GM08714 (cell line): Measurements from ENCODE around the gene SPEF2.

Experiments used
- H3K4me3 ChIP-seq: fragments of 200-500 bp; sonication (Bioruptor generic); 2 replicates; pipeline ENCODE4 v1.5.1; 2014; ENCODE audit warnings: mild to moderate bottlenecking, low read length, inconsistent platforms
- ZNF274 ChIP-seq: IDR thresholded peaks from 2 replicates; pipeline ENCODE4 v1.6.1; 2012; ENCODE audit warnings: mild to moderate bottlenecking, low read depth, low read length

The SPEF2 gene

GRCh38 chr5:35626108-35626507, 8.4 kb downstream of the SPEF2 start:
- no peak overlapping the region for H3K4me3 ChIP-seq
- no peak for TF ChIP-seq ZNF274

GRCh38 chr5:35626553-35626952, 8.9 kb downstream of the SPEF2 start:
- no peak overlapping the region for H3K4me3 ChIP-seq
- TF ChIP-seq ZNF274 = no peak

- no peak overlapping the region for H3K4me3 ChIP-seq
- no peak for TF ChIP-seq ZNF274
Measured at GRCh38 chr5:35634326-35634725, 16.7 kb downstream of the SPEF2 start.

- H3K4me3 ChIP-seq = no peak overlapping the region
- TF ChIP-seq ZNF274 = no peak
Measured at GRCh38 chr5:35640623-35641022, 23.0 kb downstream of the SPEF2 start.

- no peak overlapping the region for H3K4me3 ChIP-seq
- TF ChIP-seq ZNF274 = no peak
Measured at GRCh38 chr5:35644543-35644942, 26.9 kb downstream of the SPEF2 start.

- no peak for TF ChIP-seq ZNF274
- H3K4me3 ChIP-seq = no peak overlapping the region
Measured at GRCh38 chr5:35647128-35647527, 29.5 kb downstream of the SPEF2 start.

- no peak for TF ChIP-seq ZNF274
- H3K4me3 ChIP-seq = no peak overlapping the region
Measured at GRCh38 chr5:35647712-35648111, 30.0 kb downstream of the SPEF2 start.

GRCh38 chr5:35651002-35651756, 33.5 kb downstream of the SPEF2 start:
- no peak overlapping the region for H3K4me3 ChIP-seq
- no peak for TF ChIP-seq ZNF274

- H3K4me3 ChIP-seq = no peak overlapping the region
- TF ChIP-seq ZNF274 = no peak
Measured at GRCh38 chr5:35656721-35657120, 39.1 kb downstream of the SPEF2 start.

GRCh38 chr5:35657877-35658276, 40.2 kb downstream of the SPEF2 start:
- TF ChIP-seq ZNF274 = no peak

GRCh38 chr5:35659556-35659955, 41.9 kb downstream of the SPEF2 start:
- TF ChIP-seq ZNF274 = no peak
- no peak overlapping the region for H3K4me3 ChIP-seq

More at GRCh38 chr5:35657877-35658276, 40.2 kb downstream of the SPEF2 start:
- H3K4me3 ChIP-seq = no peak overlapping the region

GRCh38 chr5:35660451-35660850, 42.8 kb downstream of the SPEF2 start:
- no peak for TF ChIP-seq ZNF274
- no peak overlapping the region for H3K4me3 ChIP-seq

- TF ChIP-seq ZNF274 = no peak
- no peak overlapping the region for H3K4me3 ChIP-seq
Measured at GRCh38 chr5:35664584-35664983, 46.9 kb downstream of the SPEF2 start.

- TF ChIP-seq ZNF274 = no peak
- H3K4me3 ChIP-seq = no peak overlapping the region
Measured at GRCh38 chr5:35665096-35665495, 47.4 kb downstream of the SPEF2 start.

- TF ChIP-seq ZNF274 = no peak
- no peak overlapping the region for H3K4me3 ChIP-seq
Measured at GRCh38 chr5:35668319-35668718, 50.7 kb downstream of the SPEF2 start.

- no peak for TF ChIP-seq ZNF274
- no peak overlapping the region for H3K4me3 ChIP-seq
Measured at GRCh38 chr5:35668794-35669193, 51.1 kb downstream of the SPEF2 start.
